GM12878 (cell line): ENCODE measurements around the gene INPP4B. TPM values are rescaled to one million over a fixed set of nuclear protein-coding genes. Genes with fewer than 3 reads are reported as not detected.

Source experiments
- ATAC-seq: fragments of 200-7000 bp; cut with Tn5 transposase; 3 replicates; pipeline ENCODE4 v1.9.1; 2020; ENCODE audit warnings: mild to moderate bottlenecking, moderate library complexity
- BruUV-seq: library from RNA; stranded (reverse); fragments of 400-500 nt; replicated peaks from 2 replicates; lab custom pipeline; 2021; lab: Mats Ljungman, UMichigan
- CTCF ChIA-PET: fragments of 300-600 bp; sonication (Branson Sonifier 250); formaldehyde crosslinking; extraction: SDS; loops from one replicate; lab custom pipeline; 2021; ENCODE audit warnings: inconsistent platforms; lab: Yijun Ruan, JAX
- POLR2A ChIA-PET: fragments of 350-600 bp; formaldehyde crosslinking; extraction: SDS; loops from one replicate; lab custom pipeline; 2021; ENCODE audit warnings: inconsistent platforms; lab: Charles Lee
- RAD21 ChIA-PET: fragments of 300-600 bp; sonication (Branson Sonifier 250); formaldehyde crosslinking; loops from one replicate; lab custom pipeline; 2023; ENCODE audit warnings: antibody characterized with exemption; ENCODE audit not compliant: unreplicated experiment; lab: Charles Lee
- SMC1A ChIA-PET: fragments of 300-600 bp; sonication (Branson Sonifier 250); formaldehyde crosslinking; loops from one replicate; lab custom pipeline; 2023; ENCODE audit not compliant: unreplicated experiment, uncharacterized antibody; lab: Charles Lee
- DNase-seq: peaks from one replicate; pipeline ENCODE4 v3.0.0-alpha.2; 2011; ENCODE audit warnings: low read depth, low spot score
- FAIRE-seq: peaks from 3 replicates; lab custom pipeline; 2011; peaks lifted over from hg19 to GRCh38; lab: Jason Lieb, UNC
- H2AFZ ChIP-seq: 2 replicates; pipeline ENCODE4 v1.6.0; 2011; ENCODE audit warnings: low read depth, low read length, control low read depth; ENCODE audit not compliant: control insufficient read depth
- H3K27ac ChIP-seq: 2 replicates; pipeline ENCODE4 v1.5.1; 2011; ENCODE audit warnings: control low read depth; ENCODE audit not compliant: control insufficient read depth, insufficient read depth
- H3K27me3 ChIP-seq, 2 experiments: replicated peaks in 1 of 2; 2 replicates each; pipeline versions ENCODE4 v1.6.0 to v1.6.1; 2011; ENCODE audit warnings: low read length in 1 of 2; ENCODE audit not compliant: control insufficient read depth in 2 of 2, insufficient read depth in 2 of 2
- H3K36me3 ChIP-seq, 2 experiments: 2 replicates each; pipeline ENCODE4 v1.5.1; 2011; ENCODE audit warnings: low read length in 1 of 2; ENCODE audit not compliant: control insufficient read depth in 2 of 2, insufficient read depth in 2 of 2
- H3K4me1 ChIP-seq: 2 replicates; pipeline ENCODE4 v1.6.1; 2011; ENCODE audit warnings: mild to moderate bottlenecking, low read length, moderate library complexity, mixed read lengths; ENCODE audit not compliant: control insufficient read depth, insufficient read depth
- H3K4me2 ChIP-seq: 2 replicates; pipeline ENCODE4 v1.6.0; 2011; ENCODE audit warnings: control low read depth; ENCODE audit not compliant: control insufficient read depth, insufficient read depth
- H3K4me3 ChIP-seq: fragments of 200-600 bp; sonication (generic); 2 replicates; pipeline ENCODE4 v1.5.1; 2016
- H3K79me2 ChIP-seq: 2 replicates; pipeline ENCODE4 v1.6.0; 2011; ENCODE audit warnings: low read length; ENCODE audit not compliant: control insufficient read depth, insufficient read depth
- H3K9ac ChIP-seq: 2 replicates; pipeline ENCODE4 v1.8.0; 2011; ENCODE audit warnings: low read length, control low read depth, mixed read lengths; ENCODE audit not compliant: control insufficient read depth, insufficient read depth
- H3K9me3 ChIP-seq: replicated peaks from 3 replicates; pipeline ENCODE4 v1.5.1; 2011; ENCODE audit warnings: mild to moderate bottlenecking, low read length; ENCODE audit not compliant: control insufficient read depth, insufficient read depth
- H4K20me1 ChIP-seq: 2 replicates; pipeline ENCODE4 v1.6.0; 2011; ENCODE audit not compliant: control insufficient read depth, insufficient read depth
- BHLHE40 ChIP-seq, 2 experiments: fragments of 450-650 bp in 1 of 2; IDR thresholded peaks; 2 replicates each; pipeline ENCODE4 v1.6.1; 2011 to 2017; ENCODE audit warnings: low read depth in 2 of 2, borderline replicate concordance in 1 of 2, improper control_type of control experiment in 1 of 2, low read length in 1 of 2, mild to moderate bottlenecking in 1 of 2
- RAD51 ChIP-seq: fragments of 450-650 bp; IDR thresholded peaks from 2 replicates; pipeline ENCODE4 v1.6.1; 2016; ENCODE audit warnings: moderate library complexity, mild to moderate bottlenecking, inconsistent platforms
- RELB ChIP-seq: fragments of 450-650 bp; IDR thresholded peaks from 2 replicates; pipeline ENCODE4 v1.6.1; 2017; ENCODE audit warnings: low read depth, mild to moderate bottlenecking, moderate library complexity
- WGBS: methylation state at CpG from one replicate; pipeline ENCODE4 v1.1.6; 2016; ENCODE audit warnings: low lambda C conversion rate; ENCODE audit not compliant: insufficient replicate concordance, insufficient coverage; ENCODE audit errors: missing lambda C conversion rate; 5-methylcytosine and 5-hydroxymethylcytosine counted together
- in situ Hi-C: fragments of 300-500 bp; cut with MboI; formaldehyde crosslinking; loops from 9 replicates; pipeline ENCODE4 v1.14.3; 2018; ENCODE audit warnings: mixed read lengths
- intact Hi-C: fragments of 100-400 bp; cut with micrococcal nuclease; formaldehyde crosslinking; loops from one replicate; pipeline ENCODE4 v1.14.2; 2022; ENCODE audit not compliant: unreplicated experiment
- polyA plus RNA-seq, 11 experiments: library from polyadenylated mRNA; depleted of rRNA in 4 of 11; unstranded in 6 of 11; stranded (reverse) in 5 of 11; fragments of >200 nt; fragmentation: Nextera tagmentation in 4 of 11; fragmentation: Illumina TruSeq in 1 of 11; extraction: Ambion mirVana in 4 of 11; extraction: Trizol in 1 of 11; gene quantifications; 1 replicate in 1 of 11; 2 replicates in 10 of 11; pipeline versions ENCODE4 v1.2.1 to v1.2.3, GENCODE V29; 2011 to 2016; ENCODE audit warnings: inconsistent platforms in 2 of 11, missing spikeins in 2 of 11, low read depth in 1 of 11
- total RNA-seq, 4 experiments: library from RNA; depleted of rRNA in 3 of 4; stranded (reverse); fragments of >200 nt in 3 of 4; fragmentation: Illumina TruSeq in 1 of 4; extraction: Trizol in 1 of 4; gene quantifications; 2 replicates each; pipeline versions ENCODE4 v1.2.1 to v1.2.3, GENCODE V29; 2013 to 2021

INPP4B gene
- total and polyA plus RNA-seq, 10 of the 15 experiments (the other 5 are each of a cell fraction or from before 2014, with no cell fraction given): 0.53 to 11.2 (median 0.95) TPM

- no peak overlapping the region for H3K27ac ChIP-seq
- POLR2A ChIA-PET: interaction anchor here (0.6 to 5.0 kb wide), 12 partner anchors 9 to 215 kb away, joined by 3 to 29 read pairs (median 4); no protein-coding TSS in a partner anchor
- H3K9me3 ChIP-seq: no peaks in the 10 kb centered on the region
- 23% methylated on average over 4 of the region's 4 CpGs for WGBS
- no peak overlapping the region for H3K4me2 ChIP-seq
- FAIRE-seq (no peak), ATAC-seq (peak; percentile 13), DNase-seq (no peak)
- TF ChIP-seq BHLHE40 (IDR thresholded peaks at IDR 0.05; ENCODE audit: borderline replicate concordance in 1 of 2, low read depth in 2 of 2, low read length in 1 of 2) (peak in 1 of 2 experiments; percentile 76; a peak in 2 of 4 replicates), RAD51 (peak; percentile 98), RELB (no peak)
- RAD21 ChIA-PET: interaction anchor here (0.7 to 6.0 kb wide), 38 partner anchors 8 to 440 kb away, joined by 3 to 133 read pairs (median 6); no protein-coding TSS in a partner anchor
- BruUV-seq: TSS peak; percentile 28
- CTCF ChIA-PET: interaction anchor here (0.6 to 5.9 kb wide), 31 partner anchors 9 to 350 kb away, joined by 3 to 119 read pairs (median 5); no protein-coding TSS in a partner anchor
- in situ Hi-C loops: no loop called here
- H3K9ac ChIP-seq: no peak overlapping the region
- no peaks in the 10 kb centered on the region for H3K79me2 ChIP-seq
- no peaks in the 10 kb centered on the region for H3K27me3 ChIP-seq
- H3K36me3 ChIP-seq: no peaks in the 10 kb centered on the region
- H2AFZ ChIP-seq: no peak overlapping the region
- intact Hi-C loops: loop anchor here (5.0 to 10.0 kb wide), 4 partner anchors 151 to 442 kb away; no protein-coding TSS in a partner anchor
- no peaks in the 10 kb centered on the region for H4K20me1 ChIP-seq
- no peak overlapping the region for H3K4me3 ChIP-seq
- SMC1A ChIA-PET: interaction anchor here (0.6 to 7.1 kb wide), 47 partner anchors 9 to 811 kb away, joined by 3 to 120 read pairs (median 5); no protein-coding TSS in a partner anchor
- H3K4me1 ChIP-seq: no peaks in the 10 kb centered on the region
Observed at GRCh38 chr4:142566777-142567176, 279.3 kb downstream of the INPP4B start.
